ENCODE measurements around the gene RIPOR2.

GRCh38 chr6:24802271-24803059 lies 133.3 kb downstream of the RIPOR2 start:
- TF ChIP-seq CTCF (conservative IDR thresholded peaks at IDR 0.05 in 1 of 2, IDR thresholded peaks at IDR 0.05 in 1 of 2; ENCODE audit: extremely low read depth in 1 of 2, insufficient read depth in 1 of 2, low read depth in 1 of 2, low read length in 2 of 2) = no peak
- TF ChIP-seq EZH2 (IDR thresholded peaks at IDR 0.05; ENCODE audit: borderline replicate concordance, low read length) = no peak

All from mammary epithelial cell (primary cell).